Measurements from ENCODE around the gene MAP4. TPM values are rescaled to one million over a fixed set of nuclear protein-coding genes. Genes with fewer than 3 reads are reported as not detected.

The MAP4 gene
- total RNA-seq, 1 donor = 158 TPM

DNA sequence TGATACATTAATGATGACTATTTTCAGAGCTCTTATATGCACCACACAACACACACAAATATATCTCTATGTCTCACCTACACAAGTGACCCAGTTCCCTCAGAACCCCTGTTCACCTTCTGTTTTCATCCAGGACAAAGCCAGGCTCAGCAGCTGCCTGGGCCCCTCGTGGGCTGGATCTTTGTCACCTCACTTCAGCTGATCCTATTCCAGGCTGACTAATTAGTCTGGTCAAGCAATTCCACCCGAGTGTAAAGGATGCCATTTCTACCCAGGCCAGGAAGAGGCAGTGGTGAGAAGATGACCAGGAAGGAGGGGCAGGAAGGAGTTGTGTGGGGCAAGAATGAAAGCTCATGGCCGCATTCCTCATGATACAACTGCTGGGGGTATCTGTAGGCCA, 151.0 kb downstream of the MAP4 start:
- DNase-seq (ENCODE audit: insufficient read length, low spot score, missing footprints) = peak; percentile 77
- Histone ChIP-seq H3K4me2 (ENCODE audit: insufficient read depth, low read length) (no peak overlapping the region), H3K4me3 (ENCODE audit: insufficient read depth, low read length) (no peak overlapping the region), H3K27me3 (ENCODE audit: insufficient read depth, low read length) (no peaks in the 10 kb centered on the region), H4K20me1 (ENCODE audit: insufficient read depth, low read length) (peaks cover 9% of the 10 kb centered on the region), H3K79me2 (ENCODE audit: insufficient read depth, low read length) (peaks cover 6% of the 10 kb centered on the region), H3K4me1 (ENCODE audit: insufficient read depth, low read length) (no peaks in the 10 kb centered on the region), H3K36me3 (ENCODE audit: insufficient read depth, low read length) (peaks cover 62% of the 10 kb centered on the region), H3K9me3 (ENCODE audit: low read depth, low read length) (no peaks in the 10 kb centered on the region), H2AFZ (ENCODE audit: low read length) (no peak overlapping the region), H3K27ac (ENCODE audit: low read depth, low read length) (no peak overlapping the region)
- TF ChIP-seq, protein P1, sequence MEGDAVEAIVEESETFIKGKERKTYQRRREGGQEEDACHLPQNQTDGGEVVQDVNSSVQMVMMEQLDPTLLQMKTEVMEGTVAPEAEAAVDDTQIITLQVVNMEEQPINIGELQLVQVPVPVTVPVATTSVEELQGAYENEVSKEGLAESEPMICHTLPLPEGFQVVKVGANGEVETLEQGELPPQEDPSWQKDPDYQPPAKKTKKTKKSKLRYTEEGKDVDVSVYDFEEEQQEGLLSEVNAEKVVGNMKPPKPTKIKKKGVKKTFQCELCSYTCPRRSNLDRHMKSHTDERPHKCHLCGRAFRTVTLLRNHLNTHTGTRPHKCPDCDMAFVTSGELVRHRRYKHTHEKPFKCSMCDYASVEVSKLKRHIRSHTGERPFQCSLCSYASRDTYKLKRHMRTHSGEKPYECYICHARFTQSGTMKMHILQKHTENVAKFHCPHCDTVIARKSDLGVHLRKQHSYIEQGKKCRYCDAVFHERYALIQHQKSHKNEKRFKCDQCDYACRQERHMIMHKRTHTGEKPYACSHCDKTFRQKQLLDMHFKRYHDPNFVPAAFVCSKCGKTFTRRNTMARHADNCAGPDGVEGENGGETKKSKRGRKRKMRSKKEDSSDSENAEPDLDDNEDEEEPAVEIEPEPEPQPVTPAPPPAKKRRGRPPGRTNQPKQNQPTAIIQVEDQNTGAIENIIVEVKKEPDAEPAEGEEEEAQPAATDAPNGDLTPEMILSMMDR (IDR thresholded peaks at IDR 0.05; ENCODE audit: extremely low read depth, low read depth, low read length) = peak; percentile 15

DNA sequence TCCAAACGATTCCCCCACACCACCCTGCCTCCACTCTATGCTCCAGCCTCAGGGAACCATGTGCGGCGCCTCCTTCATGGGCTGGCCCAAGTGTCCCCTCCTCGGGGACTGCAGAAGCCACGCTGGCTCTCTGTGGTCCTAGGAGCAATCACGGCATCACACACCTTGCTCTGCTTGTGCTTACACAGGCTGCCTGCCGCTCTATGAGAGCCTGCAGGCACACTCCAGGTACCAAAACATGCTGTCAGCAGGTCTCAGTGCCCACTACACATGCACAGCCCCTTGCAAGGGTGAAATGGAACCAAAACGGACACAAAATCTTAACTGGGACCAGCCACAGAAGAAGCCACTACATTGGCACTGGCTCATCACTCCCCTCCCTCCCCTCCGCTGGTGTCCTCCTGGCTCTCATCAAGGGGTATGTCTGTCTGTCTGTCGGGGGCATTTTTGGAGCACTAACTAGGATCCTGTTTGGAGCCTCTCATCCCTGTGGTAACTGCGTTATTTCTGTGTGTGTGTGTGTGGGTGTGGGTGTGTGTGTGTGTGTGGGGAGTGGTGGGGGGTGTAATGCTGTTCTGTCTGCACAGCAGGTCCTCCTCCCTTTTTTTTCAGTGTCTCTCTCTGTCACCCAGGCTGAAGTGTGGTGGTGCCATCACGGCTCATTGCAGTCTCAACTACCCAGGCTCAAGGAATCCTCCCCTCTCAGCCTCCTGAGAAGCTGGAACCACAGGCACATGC, 152.7 kb downstream of the MAP4 start:
- Histone ChIP-seq H3K36me3 (ENCODE audit: insufficient read depth, low read length) (peaks cover 63% of the 10 kb centered on the region), H3K27me3 (ENCODE audit: insufficient read depth, low read length) (no peaks in the 10 kb centered on the region), H3K4me3 (ENCODE audit: insufficient read depth, low read length) (no peak overlapping the region), H4K20me1 (ENCODE audit: insufficient read depth, low read length) (peaks cover 5% of the 10 kb centered on the region), H3K79me2 (ENCODE audit: insufficient read depth, low read length) (peaks cover 6% of the 10 kb centered on the region), H3K4me1 (ENCODE audit: insufficient read depth, low read length) (no peaks in the 10 kb centered on the region), H3K4me2 (ENCODE audit: insufficient read depth, low read length) (no peak overlapping the region), H3K27ac (ENCODE audit: low read depth, low read length) (no peak overlapping the region), H3K9me3 (ENCODE audit: low read depth, low read length) (no peaks in the 10 kb centered on the region), H2AFZ (ENCODE audit: low read length) (no peak overlapping the region)
- TF ChIP-seq, protein P1 (IDR thresholded peaks at IDR 0.05; ENCODE audit: extremely low read depth, low read depth, low read length) = no peak
- DNase-seq (ENCODE audit: insufficient read length, low spot score, missing footprints) = no peak

DNA sequence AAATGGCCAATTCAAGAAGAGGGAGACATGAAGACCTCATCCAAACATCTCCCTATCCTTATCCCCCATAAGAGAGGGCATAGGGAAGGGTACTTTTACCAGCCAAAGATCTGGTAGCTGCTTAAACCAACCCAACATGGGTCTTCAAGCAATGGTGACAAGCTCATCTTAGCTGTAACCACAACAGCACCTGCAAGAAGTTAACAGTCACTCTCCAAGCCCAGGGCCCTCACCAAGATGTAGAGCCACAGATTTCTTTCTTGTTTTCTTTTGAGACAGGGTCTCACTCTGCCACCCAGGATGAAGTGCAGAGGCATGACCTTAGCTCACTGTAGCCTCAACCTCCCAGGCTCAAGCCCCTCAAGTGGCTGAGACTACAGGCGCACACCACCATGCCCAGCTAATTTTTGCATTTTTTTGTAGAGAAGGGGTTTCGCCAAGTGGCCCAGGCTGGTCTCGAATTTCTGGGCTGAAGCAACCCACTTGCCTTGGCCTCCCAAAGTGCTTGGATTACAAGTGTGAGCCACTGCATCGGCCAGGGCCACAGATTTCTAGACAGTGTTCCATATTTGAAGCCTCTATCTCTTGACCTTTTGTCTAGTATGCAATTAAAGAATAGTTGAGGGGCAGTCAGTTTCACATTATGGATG, 156.1 kb downstream of the MAP4 start:
- H3K27ac ChIP-seq (ENCODE audit: low read depth, low read length) = no peak overlapping the region
- DNase-seq (ENCODE audit: insufficient read length, low spot score, missing footprints) = no peak

DNA sequence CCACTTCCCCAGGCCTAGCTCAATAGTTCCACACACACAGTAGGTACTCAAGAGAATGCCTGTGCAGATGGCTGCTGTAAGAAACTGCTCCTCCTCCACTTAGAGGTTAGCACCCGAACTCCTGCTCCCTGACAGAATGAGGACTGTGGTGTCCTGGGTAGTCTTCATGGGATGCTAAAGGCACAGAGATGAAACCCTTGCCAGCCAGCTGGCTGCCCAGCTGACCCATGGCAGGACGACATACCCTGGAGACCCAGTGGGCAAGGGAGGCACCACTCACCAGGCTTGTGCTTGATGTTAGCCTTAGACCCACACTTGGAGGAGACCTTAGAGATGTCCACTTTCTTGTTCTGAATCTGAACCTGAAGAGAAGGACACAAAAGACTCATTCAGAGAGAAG, 159.1 kb downstream of the MAP4 start:
- Histone ChIP-seq H3K27me3 (ENCODE audit: insufficient read depth, low read length) (no peaks in the 10 kb centered on the region), H3K4me1 (ENCODE audit: insufficient read depth, low read length) (no peaks in the 10 kb centered on the region), H3K4me2 (ENCODE audit: insufficient read depth, low read length) (no peak overlapping the region), H4K20me1 (ENCODE audit: insufficient read depth, low read length) (peaks cover 6% of the 10 kb centered on the region), H3K27ac (ENCODE audit: low read depth, low read length) (no peak overlapping the region), H3K9me3 (ENCODE audit: low read depth, low read length) (no peaks in the 10 kb centered on the region), H3K36me3 (ENCODE audit: insufficient read depth, low read length) (peaks cover 68% of the 10 kb centered on the region), H3K4me3 (ENCODE audit: insufficient read depth, low read length) (no peak overlapping the region), H2AFZ (ENCODE audit: low read length) (no peak overlapping the region), H3K79me2 (ENCODE audit: insufficient read depth, low read length) (no peaks in the 10 kb centered on the region)
- DNase-seq (ENCODE audit: insufficient read length, low spot score, missing footprints) = peak; percentile 48
- TF ChIP-seq, protein P1 (IDR thresholded peaks at IDR 0.05; ENCODE audit: extremely low read depth, low read depth, low read length) = no peak

More for the DNA sequence above, 156.1 kb downstream of the MAP4 start:
- Histone ChIP-seq H4K20me1 (ENCODE audit: insufficient read depth, low read length) (peaks cover 6% of the 10 kb centered on the region), H3K4me3 (ENCODE audit: insufficient read depth, low read length) (no peak overlapping the region), H3K79me2 (ENCODE audit: insufficient read depth, low read length) (peaks cover 3% of the 10 kb centered on the region), H2AFZ (ENCODE audit: low read length) (no peak overlapping the region), H3K4me2 (ENCODE audit: insufficient read depth, low read length) (no peak overlapping the region), H3K4me1 (ENCODE audit: insufficient read depth, low read length) (no peaks in the 10 kb centered on the region), H3K27me3 (ENCODE audit: insufficient read depth, low read length) (no peaks in the 10 kb centered on the region), H3K9me3 (ENCODE audit: low read depth, low read length) (no peaks in the 10 kb centered on the region), H3K36me3 (ENCODE audit: insufficient read depth, low read length) (peaks cover 61% of the 10 kb centered on the region)
- TF ChIP-seq, protein P1 (IDR thresholded peaks at IDR 0.05; ENCODE audit: extremely low read depth, low read depth, low read length) = no peak
